HG03139 (cell line): ENCODE measurements around the gene WIZ.
"Not testable (repeated sequence)": the region's sequence is repeated elsewhere in the genome, so short reads cannot be mapped to it uniquely, and the experiment has no call there.

Experiments
- ATAC-seq: cut with Tn5 transposase; IDR thresholded peaks from one replicate; pipeline ENCODE4 v1.9.1; 2021; ENCODE audit not compliant: unreplicated experiment

The WIZ gene

DNA sequence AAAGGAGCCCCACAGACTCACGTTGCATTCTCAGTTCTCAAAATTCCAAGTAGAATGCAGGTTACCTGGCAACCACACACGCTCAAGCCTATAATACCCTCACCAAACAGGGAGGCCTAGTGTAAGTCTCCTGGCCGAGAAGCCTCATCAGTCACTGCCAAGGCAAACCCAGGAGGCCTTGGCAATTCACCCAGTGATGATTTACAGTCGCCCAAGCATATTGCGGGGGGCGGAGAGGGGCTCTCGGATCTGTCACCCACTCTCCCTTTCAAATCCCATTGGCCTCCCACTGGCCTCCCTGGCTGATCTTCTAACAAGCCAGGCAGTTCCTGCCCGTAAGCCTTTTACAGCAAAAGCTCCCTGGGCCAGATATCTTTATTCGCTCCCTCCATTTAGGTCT is 32.1 kb downstream of the WIZ start:
- no peak for ATAC-seq

- no peak for ATAC-seq
These were observed 36.9 kb downstream of the WIZ start for GRCh38 chr19:15412832-15413231.

GRCh38 chr19:15411351-15411750 is 38.4 kb downstream of the WIZ start:
- not testable (repeated sequence) for ATAC-seq

GRCh38 chr19:15404780-15405211 is 45.0 kb downstream of the WIZ start:
- no peak for ATAC-seq

- ATAC-seq = no peak
These were observed 45.5 kb downstream of the WIZ start for GRCh38 chr19:15404097-15404779.

GRCh38 chr19:15403151-15403531 is 46.6 kb downstream of the WIZ start:
- ATAC-seq = no peak

- ATAC-seq = no peak
These were observed 47.2 kb downstream of the WIZ start for GRCh38 chr19:15402411-15403150.

DNA sequence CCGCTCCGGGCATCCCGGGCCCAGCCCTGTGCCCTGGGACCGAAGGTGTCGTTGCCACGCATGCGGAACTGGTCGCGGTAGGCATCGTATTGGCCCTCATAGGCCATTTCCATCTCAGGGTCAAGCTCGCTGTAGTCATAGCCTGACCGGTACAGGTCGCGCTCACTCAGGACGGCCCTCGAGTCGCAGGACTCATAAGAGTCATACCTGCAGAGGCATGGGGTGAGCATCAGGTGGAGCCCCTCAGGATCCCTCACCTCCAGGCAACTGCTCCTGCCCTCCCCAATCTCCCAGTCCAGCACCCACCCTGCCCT is 48.4 kb downstream of the WIZ start:
- no peak for ATAC-seq

GRCh38 chr19:15400521-15401396 is 49.0 kb downstream of the WIZ start:
- no peak for ATAC-seq

DNA sequence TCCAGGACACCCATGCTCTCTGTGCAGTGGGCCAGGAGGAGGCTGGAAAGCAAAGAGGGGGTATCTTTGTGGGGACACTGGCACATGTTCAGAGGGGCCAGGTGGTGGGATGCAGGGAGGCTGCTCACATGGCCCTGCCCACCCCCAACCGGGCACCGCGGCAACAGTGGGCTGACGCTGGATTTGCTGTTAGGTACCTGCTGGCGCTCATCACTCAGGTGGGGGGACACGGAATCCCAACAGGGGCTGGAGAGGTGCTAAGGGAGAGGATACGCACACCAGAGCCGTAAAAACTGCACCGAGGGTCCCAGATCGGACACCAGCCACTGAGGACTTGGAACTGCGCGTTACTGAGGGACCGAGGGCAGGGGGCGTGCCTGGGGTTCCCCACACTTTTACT is 50.1 kb downstream of the WIZ start:
- ATAC-seq = no peak

DNA sequence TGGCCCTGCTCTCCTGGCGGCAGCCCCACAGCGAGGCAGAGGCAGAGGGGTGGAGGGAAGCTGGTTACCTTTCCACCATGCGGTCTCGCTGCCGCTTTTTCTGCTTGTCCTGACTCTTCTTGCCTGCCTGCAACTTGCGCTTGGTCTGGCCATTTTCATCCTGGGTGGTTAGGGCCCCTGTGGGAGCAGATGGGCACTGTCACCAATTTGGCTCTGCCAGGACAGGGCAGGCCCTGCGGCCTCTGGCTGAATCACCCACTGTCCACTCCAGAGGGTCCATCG is 50.6 kb downstream of the WIZ start:
- ATAC-seq = no peak

- ATAC-seq = no peak
These were observed 51.1 kb downstream of the WIZ start for GRCh38 chr19:15398501-15399233.

GRCh38 chr19:15397782-15398181 is 52.0 kb downstream of the WIZ start:
- no peak for ATAC-seq

DNA sequence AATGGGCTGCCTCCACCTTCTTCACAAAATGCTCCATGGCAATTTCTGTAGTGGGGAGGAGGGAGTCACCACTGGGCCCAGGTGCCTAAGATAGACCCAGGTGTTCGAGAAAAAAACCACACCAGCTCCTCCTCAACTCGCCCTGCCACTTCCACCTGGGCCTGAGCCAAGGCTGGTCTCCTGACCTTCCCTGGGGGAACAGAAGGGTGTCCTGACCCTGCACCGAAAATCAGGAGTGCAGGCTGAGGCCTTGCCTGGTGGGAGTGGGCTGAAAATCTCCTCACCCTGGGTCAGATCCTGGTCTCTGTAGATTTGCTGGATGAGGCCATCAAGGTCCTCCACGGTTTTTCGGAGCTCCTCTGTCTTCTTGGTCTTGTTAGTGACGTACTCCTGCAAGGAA is 52.5 kb downstream of the WIZ start:
- no peak for ATAC-seq

DNA sequence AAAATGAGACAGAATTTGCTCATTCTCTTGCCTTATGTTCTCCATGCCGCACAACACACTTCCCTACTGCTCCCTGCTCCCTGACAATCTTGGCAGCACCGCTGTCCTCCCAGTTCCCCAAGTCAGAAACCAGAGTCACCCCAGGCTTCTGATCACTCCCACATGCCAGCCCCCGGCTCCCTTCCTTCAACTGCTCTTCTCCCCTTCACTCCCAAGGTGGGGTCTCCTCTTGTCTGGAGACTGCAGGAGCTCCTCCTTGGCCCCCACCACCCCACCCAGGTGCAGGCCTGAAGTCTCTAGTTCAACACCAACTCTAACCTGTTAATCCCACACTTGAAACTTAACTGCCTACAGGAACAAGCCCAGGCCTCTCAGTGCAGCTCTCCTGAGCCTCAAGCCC is 53.3 kb downstream of the WIZ start:
- ATAC-seq = no peak

DNA sequence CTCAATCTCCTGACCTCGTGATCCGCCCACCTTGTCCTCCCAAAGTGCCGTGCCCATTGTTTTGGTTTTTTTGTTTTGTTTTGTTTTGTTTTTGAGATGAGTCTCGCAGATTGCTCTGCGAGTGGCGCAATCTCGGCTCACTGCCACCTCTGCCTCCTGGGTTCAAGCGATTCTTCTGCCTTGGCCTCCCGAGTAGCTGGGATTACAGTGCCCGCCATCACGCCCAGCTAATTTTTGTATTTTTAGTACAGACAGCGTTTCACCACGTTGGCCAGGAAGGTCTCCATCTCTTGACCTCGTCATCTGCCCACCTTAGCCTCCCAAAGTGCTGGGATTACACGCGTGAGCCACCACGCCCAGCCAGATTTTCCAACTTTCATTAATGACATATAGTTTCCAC is 54.5 kb downstream of the WIZ start:
- ATAC-seq = not testable (repeated sequence)

- ATAC-seq = no peak
These were observed 55.3 kb downstream of the WIZ start for GRCh38 chr19:15394426-15394825.

GRCh38 chr19:15393963-15394362 is 55.8 kb downstream of the WIZ start:
- no peak for ATAC-seq

- no peak for ATAC-seq
These were observed 58.9 kb downstream of the WIZ start for GRCh38 chr19:15390814-15391213.

- ATAC-seq = no peak
These were observed 67.9 kb downstream of the WIZ start for GRCh38 chr19:15381864-15382263.

GRCh38 chr19:15381429-15381828 is 68.3 kb downstream of the WIZ start:
- ATAC-seq = no peak
